ENCODE results near the gene UNC119.

Gene UNC119

GRCh38 chr17:28555022-28555421 lies 2.6 kb upstream of the UNC119 start:
- H3K4me3 ChIP-seq (ENCODE audit: low read depth, low read length): no peak overlapping the region
- DNase-seq (ENCODE audit: low read depth): no peak
- no peak for TF ChIP-seq CTCF (IDR thresholded peaks at IDR 0.05; ENCODE audit: low read depth, low read length, missing control alignments)

GRCh38 chr17:28554565-28554964 lies 2.1 kb upstream of the UNC119 start:
- TF ChIP-seq CTCF (IDR thresholded peaks at IDR 0.05; ENCODE audit: low read depth, low read length, missing control alignments): peak; percentile 52
- H3K4me3 ChIP-seq (ENCODE audit: low read depth, low read length): no peak overlapping the region
- DNase-seq (ENCODE audit: low read depth): no peak

GRCh38 chr17:28553000-28553505 lies 629 bp upstream of the UNC119 start:
- no peak for TF ChIP-seq CTCF (IDR thresholded peaks at IDR 0.05; ENCODE audit: low read depth, low read length, missing control alignments)
- DNase-seq (ENCODE audit: low read depth): no peak
- H3K4me3 ChIP-seq (ENCODE audit: low read depth, low read length): no peak overlapping the region

GRCh38 chr17:28551421-28552175 lies 826 bp downstream of the UNC119 start:
- TF ChIP-seq CTCF (IDR thresholded peaks at IDR 0.05; ENCODE audit: low read depth, low read length, missing control alignments): no peak
- no peak for DNase-seq (ENCODE audit: low read depth)
- H3K4me3 ChIP-seq (ENCODE audit: low read depth, low read length): peak overlapping the region; percentile 82

- peak overlapping the region; percentile 82 for H3K4me3 ChIP-seq (ENCODE audit: low read depth, low read length)
- no peak for DNase-seq (ENCODE audit: low read depth)
- TF ChIP-seq CTCF (IDR thresholded peaks at IDR 0.05; ENCODE audit: low read depth, low read length, missing control alignments): no peak
Measured at GRCh38 chr17:28550858-28551257, 1.6 kb downstream of the UNC119 start.

GRCh38 chr17:28549236-28550132 lies 2.9 kb downstream of the UNC119 start:
- peak overlapping the region; percentile 31 for H3K4me3 ChIP-seq (ENCODE audit: low read depth, low read length)
- no peak for TF ChIP-seq CTCF (IDR thresholded peaks at IDR 0.05; ENCODE audit: low read depth, low read length, missing control alignments)
- peak; percentile 60 for DNase-seq (ENCODE audit: low read depth)

Data from GM12864 (cell line).